Left ventricle myocardium superior (tissue), 1 donor: Measurements from ENCODE around the gene PMPCA. TPM values are rescaled to one million over a fixed set of nuclear protein-coding genes. Genes with fewer than 3 reads are reported as not detected.

ENCODE experiments used
- ATAC-seq: fragments of 200-7000 bp; cut with Tn5 transposase; one replicate; pipeline ENCODE4 v1.9.1; 2020; ENCODE audit warnings: mild to moderate bottlenecking, moderate library complexity
- DNase-seq: peaks from one replicate; pipeline ENCODE4 v3.0.0-alpha.2; 2020
- intact Hi-C: fragments of 100-400 bp; cut with micrococcal nuclease; formaldehyde crosslinking; loops from one replicate; pipeline ENCODE4 v1.11.0; 2022
- total RNA-seq: library from RNA; stranded (reverse); fragmentation: NEBNext Ultra II Directional; extraction: Animal tissue kit (Norgen Biotek cat#: 25700); gene quantifications from one replicate; pipeline ENCODE4 v1.2.1, GENCODE V29; 2021
- donor health status: DM: no; HTN: yes; CAD: no; lungs with severe emphysema.

PMPCA gene
- total RNA-seq, 1 donor from 2014 or later: 77.8 TPM

DNA sequence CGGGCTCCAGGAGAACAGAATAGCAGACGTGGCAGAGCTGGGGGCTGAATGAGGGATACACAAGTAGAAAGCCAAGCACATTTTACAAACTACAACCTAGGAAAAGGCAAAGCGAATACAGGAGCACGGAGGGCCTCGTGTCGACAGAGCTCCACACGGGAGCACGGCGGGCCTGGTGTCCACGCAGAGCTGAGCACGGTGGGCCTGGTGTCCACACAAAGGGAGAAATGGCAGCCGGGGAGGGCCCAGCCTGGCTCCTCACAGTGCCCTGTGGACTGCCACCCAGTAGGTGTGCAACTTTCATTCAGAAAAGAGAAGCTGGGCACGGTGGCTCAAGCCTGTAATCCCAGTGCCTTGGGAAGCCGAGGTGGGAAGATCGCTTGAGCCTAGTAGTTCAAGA is 32.6 kb downstream of the PMPCA start:
- DNase-seq: no peak
- intact Hi-C loops: no loop called here
- ATAC-seq: no peak

GRCh38 chr9:136443687-136444086 is 33.2 kb downstream of the PMPCA start:
- intact Hi-C loops: no loop called here
- DNase-seq (no peak), ATAC-seq (no peak)

GRCh38 chr9:136444102-136444501 is 33.6 kb downstream of the PMPCA start:
- DNase-seq (no peak), ATAC-seq (no peak)
- intact Hi-C loops: no loop called here

DNA sequence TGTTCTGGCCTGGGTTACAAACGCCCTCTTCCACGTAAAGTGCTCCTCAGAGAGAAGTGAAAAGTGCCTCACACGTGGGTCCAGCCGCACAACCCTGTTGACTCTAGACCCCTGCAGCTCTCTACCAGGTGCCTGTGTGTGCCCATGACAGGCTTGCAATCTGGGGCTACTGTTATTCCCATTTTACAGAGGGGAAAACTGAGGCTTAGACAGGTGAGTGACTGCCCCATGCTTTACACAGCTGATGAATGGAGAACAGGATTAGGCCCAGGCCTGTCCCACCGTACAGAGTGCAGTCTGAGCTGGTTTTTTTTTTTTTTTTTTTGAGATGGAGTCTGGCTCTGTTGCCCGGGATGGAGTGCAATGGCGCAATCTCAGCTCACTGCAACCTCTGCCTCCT is 35.3 kb downstream of the PMPCA start:
- intact Hi-C loops: no loop called here
- ATAC-seq (no peak), DNase-seq (no peak)

DNA sequence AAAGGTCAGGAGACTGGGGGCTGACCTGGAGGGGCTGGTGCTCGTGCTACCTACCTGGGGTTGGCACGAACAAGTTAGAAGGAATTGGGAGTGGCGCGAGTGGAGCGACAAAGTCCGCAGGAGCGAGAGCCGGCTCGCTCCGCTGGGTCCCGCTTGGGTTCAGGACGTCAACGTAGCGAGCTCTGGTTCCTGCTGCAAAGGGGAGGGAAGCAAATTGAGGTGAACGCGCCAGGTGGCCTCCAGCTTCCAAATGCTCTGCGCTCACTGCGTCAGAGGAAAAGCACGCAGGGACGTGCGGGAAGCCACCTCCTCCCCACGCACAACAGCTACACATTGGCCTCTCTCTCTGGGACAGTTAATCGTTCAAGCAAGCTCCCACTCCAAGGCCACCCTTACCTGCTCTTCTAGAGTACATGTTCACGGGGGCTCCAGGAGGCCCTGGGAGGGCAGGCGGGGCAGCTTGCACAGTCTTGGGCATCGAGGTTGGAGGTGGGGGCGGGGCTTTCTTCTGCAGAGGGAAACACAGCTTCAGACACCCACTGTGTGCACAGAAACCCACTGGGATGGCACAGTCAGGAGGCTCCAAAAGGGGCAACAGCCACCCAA is 36.8 kb downstream of the PMPCA start:
- no peak for DNase-seq
- no peak for ATAC-seq
- intact Hi-C loops: no loop called here

DNA sequence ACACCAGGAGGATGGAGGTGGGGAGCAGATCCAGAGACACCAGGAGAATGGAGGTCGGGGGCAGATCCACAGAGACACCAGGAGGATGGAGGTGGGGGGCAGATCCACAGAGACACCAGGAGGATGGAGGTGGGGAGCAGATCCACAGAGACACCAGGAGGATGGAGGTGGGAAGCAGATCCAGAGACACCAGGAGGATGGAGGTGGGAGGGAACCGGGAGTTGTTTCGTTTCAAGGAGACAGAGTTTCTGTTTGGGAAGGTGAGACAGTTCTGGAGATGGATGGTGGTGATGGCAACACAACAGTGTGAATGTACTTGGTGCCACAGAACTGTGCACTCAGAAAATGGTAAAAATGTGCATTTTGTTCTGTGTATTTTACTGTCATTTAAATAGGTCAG is 38.2 kb downstream of the PMPCA start:
- no peak for DNase-seq
- no peak for ATAC-seq
- intact Hi-C loops: no loop called here

GRCh38 chr9:136451221-136451877 is 40.9 kb downstream of the PMPCA start:
- DNase-seq (no peak), ATAC-seq (no peak)
- intact Hi-C loops: no loop called here

DNA sequence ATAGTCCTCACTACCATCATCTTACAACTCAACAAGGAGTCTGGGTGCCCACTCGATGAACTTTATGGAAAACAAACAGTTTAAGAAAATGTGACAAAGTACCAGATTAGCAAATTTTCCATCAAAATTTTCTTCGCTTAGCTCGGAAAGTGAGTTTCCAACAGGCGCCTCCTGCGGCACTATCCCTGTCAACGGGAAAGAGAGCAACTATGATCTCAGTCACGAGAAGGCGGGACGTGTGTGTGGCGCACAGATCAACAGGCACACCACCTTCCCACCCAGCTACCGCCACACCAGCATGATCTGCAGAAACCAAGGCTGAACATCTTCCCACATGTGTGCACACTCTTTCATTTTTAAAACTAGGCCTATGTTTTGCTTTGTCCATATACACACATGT is 42.9 kb downstream of the PMPCA start:
- DNase-seq (no peak), ATAC-seq (no peak)
- intact Hi-C loops: no loop called here

DNA sequence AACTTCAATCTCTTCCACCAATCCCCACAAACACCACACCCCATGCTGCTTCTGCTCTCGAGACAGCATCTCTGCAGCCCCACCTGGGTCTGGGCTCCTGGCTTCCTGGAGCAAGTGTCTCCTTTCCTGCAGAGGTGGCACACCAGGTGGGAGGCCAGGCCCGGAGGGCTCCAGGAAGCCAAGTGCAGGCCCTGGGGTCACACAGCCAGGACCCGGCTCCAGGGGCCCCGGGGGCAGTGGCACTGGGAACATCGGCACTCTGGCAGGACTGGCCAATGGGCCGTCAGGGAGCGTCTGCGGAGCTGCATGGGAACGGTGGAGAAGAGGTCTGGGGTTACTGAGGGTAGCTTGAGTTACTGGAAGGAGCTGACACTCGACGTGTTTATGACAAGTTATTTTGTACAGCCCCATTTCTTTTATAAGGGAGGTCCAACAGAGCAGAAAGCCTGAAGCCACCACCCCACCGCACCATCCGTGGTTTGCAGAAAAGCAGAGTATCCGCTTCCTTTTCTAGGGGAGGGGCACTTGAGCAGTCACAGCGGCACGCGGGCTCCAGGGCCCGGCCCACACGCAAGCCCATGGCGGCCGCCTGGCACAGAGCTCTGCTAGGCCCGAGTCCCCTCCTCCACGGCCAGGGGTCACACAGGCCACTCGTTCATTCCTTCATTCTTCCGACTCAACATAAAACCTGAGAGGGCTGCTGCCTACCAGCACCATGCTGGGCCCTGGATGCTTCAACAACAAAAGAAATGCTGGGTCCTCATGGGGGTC is 43.8 kb downstream of the PMPCA start:
- ATAC-seq: no peak
- intact Hi-C loops: no loop called here
- DNase-seq: no peak

GRCh38 chr9:136455043-136456002 is 44.9 kb downstream of the PMPCA start:
- DNase-seq: no peak
- no peak for ATAC-seq
- intact Hi-C loops: no loop called here

GRCh38 chr9:136456258-136456657 is 45.8 kb downstream of the PMPCA start:
- intact Hi-C loops: no loop called here
- DNase-seq: no peak
- no peak for ATAC-seq

- ATAC-seq (no peak), DNase-seq (no peak)
- intact Hi-C loops: no loop called here
Observed at GRCh38 chr9:136457326-136457725, 46.9 kb downstream of the PMPCA start.

DNA sequence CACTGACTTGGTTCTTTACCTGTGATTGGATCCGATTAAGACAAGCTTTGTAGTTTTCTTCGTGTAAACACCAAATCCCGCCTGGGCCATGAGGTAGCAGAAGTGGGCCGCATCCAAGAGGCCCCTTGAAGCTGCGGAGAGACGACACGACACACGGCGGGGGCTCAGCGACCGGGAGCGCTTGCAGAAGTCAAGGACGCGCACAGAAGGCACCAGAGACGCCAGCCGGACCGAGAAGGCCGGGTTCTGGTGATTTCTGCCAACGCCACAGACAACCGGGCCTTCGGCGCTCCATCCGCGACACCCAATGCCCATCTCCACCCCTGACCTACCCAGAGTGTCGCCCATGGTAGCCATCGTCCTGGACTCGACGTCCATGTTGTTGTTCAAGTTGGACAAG is 49.0 kb downstream of the PMPCA start:
- no peak for ATAC-seq

GRCh38 chr9:136460772-136461325 is 50.4 kb downstream of the PMPCA start:
- intact Hi-C loops: no loop called here
- ATAC-seq (no peak), DNase-seq (no peak)

More for the DNA sequence above, 49.0 kb downstream of the PMPCA start:
- intact Hi-C loops: no loop called here
- no peak for DNase-seq

DNA sequence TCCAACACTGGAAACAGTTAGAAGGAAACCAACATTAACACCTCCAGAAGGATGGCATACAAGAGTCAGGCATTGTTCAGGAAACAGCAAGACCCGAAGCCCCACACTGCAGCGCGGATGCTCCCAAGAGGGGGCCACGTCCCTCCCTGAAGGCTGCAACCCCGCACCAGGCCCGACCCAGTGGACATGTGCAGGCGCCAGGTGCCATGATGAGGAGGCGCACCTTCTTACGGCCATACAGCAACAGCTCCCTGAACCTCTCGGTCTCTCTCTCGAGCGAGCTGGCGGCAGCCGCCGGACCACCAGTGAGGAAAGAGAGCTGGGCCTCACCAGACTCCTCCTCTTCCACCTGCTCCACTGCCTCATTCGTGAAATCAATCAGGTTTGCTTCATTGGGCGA is 52.2 kb downstream of the PMPCA start:
- ATAC-seq (no peak), DNase-seq (no peak)
- intact Hi-C loops: no loop called here

- no peak for DNase-seq
- no peak for ATAC-seq
- intact Hi-C loops: no loop called here
Observed at GRCh38 chr9:136463578-136463977, 53.1 kb downstream of the PMPCA start.

DNA sequence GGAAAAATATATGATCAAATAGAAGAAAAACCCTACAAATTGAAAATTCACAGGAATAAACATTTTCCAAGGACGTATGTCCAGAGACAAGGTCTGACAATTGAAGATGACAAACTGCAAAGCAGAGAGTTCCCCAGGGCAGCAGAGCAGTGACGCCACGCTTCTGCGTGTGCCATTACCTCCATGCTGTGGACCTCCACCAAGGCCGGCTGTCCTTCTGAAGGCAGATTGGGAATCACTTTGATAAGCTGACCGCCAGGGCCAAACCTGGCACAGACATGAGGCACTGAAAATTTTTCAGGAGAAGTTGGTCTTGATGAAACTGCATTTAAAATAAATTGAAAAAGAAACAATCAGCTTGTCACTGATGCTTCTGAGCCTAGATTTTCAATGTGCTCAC is 53.8 kb downstream of the PMPCA start:
- DNase-seq (no peak), ATAC-seq (no peak)
- intact Hi-C loops: no loop called here

DNA sequence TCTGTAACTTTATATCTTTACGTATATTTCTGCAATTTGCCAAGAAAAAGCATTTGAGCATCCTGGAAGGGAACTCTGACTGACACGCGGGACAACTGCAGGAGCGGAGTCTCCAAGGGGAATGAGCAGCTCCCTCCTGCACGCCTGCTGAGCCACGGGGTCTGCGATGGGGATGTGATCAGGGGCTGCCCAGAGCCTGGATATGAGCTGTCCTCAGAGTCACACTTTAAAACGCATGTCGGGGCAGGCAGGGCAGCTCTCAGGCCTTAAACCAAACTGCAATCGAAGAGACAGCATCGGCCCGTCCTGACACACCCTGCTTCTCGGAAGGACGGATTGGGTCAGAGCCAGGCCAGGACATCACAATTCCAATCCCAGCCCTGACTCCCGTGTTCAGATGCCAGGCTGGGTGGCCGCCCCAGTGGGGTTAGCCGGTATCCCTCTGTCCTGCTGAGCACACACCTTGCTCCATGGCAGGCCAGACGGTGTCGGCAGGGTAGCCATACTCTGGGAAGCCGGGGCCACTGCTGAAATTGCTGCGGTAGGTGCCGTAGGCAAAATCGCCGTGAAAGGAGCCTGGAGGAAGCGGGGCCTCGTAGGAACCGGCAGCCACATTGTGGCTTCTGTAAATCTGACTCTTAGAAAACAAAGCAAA is 55.2 kb downstream of the PMPCA start:
- DNase-seq (no peak), ATAC-seq (no peak)
- intact Hi-C loops: no loop called here

GRCh38 chr9:136466155-136466541 is 55.7 kb downstream of the PMPCA start:
- ATAC-seq (no peak), DNase-seq (no peak)
- intact Hi-C loops: no loop called here
